Measurements from ENCODE around the gene NCOA3.
"Not testable (repeated sequence)": the region's sequence is repeated elsewhere in the genome, so short reads cannot be mapped to it uniquely, and the experiment has no call there.

Gene NCOA3

GRCh38 chr20:47561603-47562583 lies 60.2 kb downstream of the NCOA3 start:
- no peak for DNase-seq (ENCODE audit: low spot score)

- DNase-seq (ENCODE audit: low spot score) = no peak
These were observed 64.6 kb downstream of the NCOA3 start for GRCh38 chr20:47566269-47566668.

GRCh38 chr20:47568019-47568418 lies 66.3 kb downstream of the NCOA3 start:
- peak; percentile 71 for DNase-seq (ENCODE audit: low spot score)

GRCh38 chr20:47568837-47569410 lies 67.2 kb downstream of the NCOA3 start:
- DNase-seq (ENCODE audit: low spot score) = no peak

GRCh38 chr20:47571426-47571825 lies 69.7 kb downstream of the NCOA3 start:
- no peak for DNase-seq (ENCODE audit: low spot score)

GRCh38 chr20:47572105-47572729 lies 70.5 kb downstream of the NCOA3 start:
- DNase-seq (ENCODE audit: low spot score) = no peak

GRCh38 chr20:47573559-47573958 lies 71.9 kb downstream of the NCOA3 start:
- no peak for DNase-seq (ENCODE audit: low spot score)

GRCh38 chr20:47574616-47575364 lies 73.1 kb downstream of the NCOA3 start:
- no peak for DNase-seq (ENCODE audit: low spot score)

- DNase-seq (ENCODE audit: low spot score) = peak; percentile 78
These were observed 74.9 kb downstream of the NCOA3 start for GRCh38 chr20:47576516-47577033.

- DNase-seq (ENCODE audit: low spot score) = no peak
These were observed 75.6 kb downstream of the NCOA3 start for GRCh38 chr20:47577314-47577713.

GRCh38 chr20:47578543-47578942 lies 76.9 kb downstream of the NCOA3 start:
- DNase-seq (ENCODE audit: low spot score) = no peak

GRCh38 chr20:47580686-47581085 lies 79.0 kb downstream of the NCOA3 start:
- DNase-seq (ENCODE audit: low spot score) = not testable (repeated sequence)

GRCh38 chr20:47581090-47581489 lies 79.4 kb downstream of the NCOA3 start:
- no peak for DNase-seq (ENCODE audit: low spot score)

GRCh38 chr20:47583551-47583950 lies 81.9 kb downstream of the NCOA3 start:
- DNase-seq (ENCODE audit: low spot score) = no peak

GRCh38 chr20:47585087-47585747 lies 83.5 kb downstream of the NCOA3 start:
- DNase-seq (ENCODE audit: low spot score) = no peak

- no peak for DNase-seq (ENCODE audit: low spot score)
These were observed 85.1 kb downstream of the NCOA3 start for GRCh38 chr20:47586649-47587294.

GRCh38 chr20:47588158-47588557 lies 86.5 kb downstream of the NCOA3 start:
- DNase-seq (ENCODE audit: low spot score) = no peak

GRCh38 chr20:47591231-47591630 lies 89.5 kb downstream of the NCOA3 start:
- DNase-seq (ENCODE audit: low spot score) = no peak

- no peak for DNase-seq (ENCODE audit: low spot score)
These were observed 92.5 kb downstream of the NCOA3 start for GRCh38 chr20:47594157-47594556.

GRCh38 chr20:47595138-47595537 lies 93.5 kb downstream of the NCOA3 start:
- not testable (repeated sequence) for DNase-seq (ENCODE audit: low spot score)
